H1 (cell line): ENCODE measurements around the gene PTPRJ. TPM values are rescaled to one million over a fixed set of nuclear protein-coding genes. Genes with fewer than 3 reads are reported as not detected.

Experiments used
- ATF2 ChIP-seq: IDR thresholded peaks from 2 replicates; pipeline ENCODE4 v1.6.1; 2012; ENCODE audit warnings: low read length, inconsistent platforms
- polyA plus RNA-seq, 7 experiments: library from polyadenylated mRNA; depleted of rRNA in 3 of 7; stranded (reverse) in 5 of 7; unstranded in 2 of 7; fragments of >200 nt in 5 of 7; fragments of 200-250 nt in 2 of 7; gene quantifications; 1 replicate in 5 of 7; 2 replicates in 1 of 7; 4 replicates in 1 of 7; pipeline versions ENCODE4 v1.2.1 to v1.2.3, GENCODE V29; 2011 to 2013; ENCODE audit warnings: missing spikeins in 2 of 7, mixed read lengths in 2 of 7
- total RNA-seq: library from RNA; stranded (reverse); fragmentation: NEBNext Ultra II Directional; extraction: Animal tissue kit (Norgen Biotek cat#: 25700); gene quantifications from 2 replicates; pipeline ENCODE4 v1.2.1, GENCODE V29; 2021

The PTPRJ gene
- total and polyA plus RNA-seq, 2 of the 8 experiments (the other 6 are each of a cell fraction or from before 2014, with no cell fraction given), result 4.4 to 22.6 TPM

DNA sequence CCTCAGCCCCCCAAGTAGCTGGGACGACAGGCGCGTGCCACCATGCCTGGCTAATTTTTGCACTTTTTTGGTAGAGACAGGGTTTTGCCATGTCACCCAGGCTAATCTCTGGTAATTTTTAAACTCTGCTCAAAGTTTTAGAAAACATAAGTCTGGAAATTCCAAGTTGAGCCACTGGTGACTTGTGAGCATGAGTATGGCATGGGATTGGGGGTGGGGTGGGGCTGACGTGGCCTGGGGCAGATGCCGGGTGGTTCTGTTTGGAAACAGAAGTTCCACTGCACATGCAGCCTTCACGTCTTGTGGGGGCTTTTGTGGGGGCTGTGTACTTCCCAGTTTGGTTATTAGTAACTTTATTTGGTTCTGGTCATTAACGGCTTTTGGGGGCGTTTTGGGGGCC, 67.3 kb downstream of the PTPRJ start (continued):
- no peak for TF ChIP-seq ATF2
